Measurements from ENCODE around the gene RFTN1. TPM values are rescaled to one million over a fixed set of nuclear protein-coding genes. Genes with fewer than 3 reads are reported as not detected.

Gene RFTN1
- total and polyA plus RNA-seq, 7 donors, result 10.9 to 26.4 (median 22.2) TPM

DNA sequence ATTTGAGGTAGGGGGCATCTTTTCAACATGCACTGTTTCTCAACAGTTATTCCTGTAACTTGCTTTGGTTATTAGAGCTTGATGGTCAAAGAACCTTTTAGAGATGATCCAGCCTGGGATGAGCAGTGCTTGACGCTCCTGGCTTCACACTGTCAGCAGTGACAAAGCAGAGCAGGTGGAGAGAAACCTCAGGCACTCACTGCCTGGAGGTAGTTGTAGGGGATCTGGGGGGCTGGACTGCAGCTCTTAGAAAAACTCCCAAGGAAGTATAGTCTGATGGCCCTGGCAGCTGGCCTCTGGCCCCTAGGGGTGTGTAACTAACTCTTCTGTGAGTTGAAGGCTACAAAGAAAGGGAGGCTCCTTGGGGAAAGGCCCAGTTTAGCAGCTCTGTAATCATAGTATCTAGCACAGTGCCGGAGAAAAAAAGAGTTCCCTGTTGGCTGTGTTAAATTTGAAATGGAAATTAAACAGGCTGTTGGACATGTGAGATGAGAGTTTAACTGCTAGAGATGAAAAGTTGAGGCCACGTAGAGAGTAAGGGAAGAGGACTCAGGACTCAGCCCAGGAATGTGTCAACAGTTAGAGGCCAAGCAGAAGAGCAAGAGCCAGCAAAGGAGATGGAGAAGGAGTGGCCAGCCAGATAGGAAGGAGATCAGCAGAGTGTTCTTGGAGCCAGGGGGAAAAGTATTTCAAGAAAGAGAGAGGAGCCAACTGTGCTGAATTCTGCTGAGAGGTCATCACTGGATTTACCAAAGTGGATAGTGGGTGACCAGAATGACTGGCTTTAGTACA is 234.3 kb downstream of the RFTN1 start:
- H3K36me3 ChIP-seq, result peaks cover 0 to 13% (median 2%) of the 10 kb centered on the region in 4 donors
- TF ChIP-seq POLR2A (IDR thresholded peaks at IDR 0.05) (no peak), POLR2AphosphoS5 (IDR thresholded peaks at IDR 0.05) (peak in 1 of 4 donors; percentile 21)
- no peaks in the 10 kb centered on the region for H3K9me3 ChIP-seq
- WGBS, 2 donors, result 88 to 95% methylated on average over 3 of the region's 3 CpGs
- peak overlapping the region in 3 of 4 donors; percentile 6 to 60 (median 29) for H3K27ac ChIP-seq
- no peak for DNase-seq
- no peaks in the 10 kb centered on the region for H3K27me3 ChIP-seq
- peaks cover 0 to 13% (median 11%) of the 10 kb centered on the region in 4 donors for H3K4me1 ChIP-seq
- no peak overlapping the region for H3K4me3 ChIP-seq
- intact Hi-C loops (cut with DNase I), result no loop called here

GRCh38 chr3:16277471-16277870 is 236.0 kb downstream of the RFTN1 start:
- peaks cover 0 to 20% (median 0%) of the 10 kb centered on the region in 4 donors for H3K36me3 ChIP-seq
- no peak for DNase-seq
- no peak for TF ChIP-seq POLR2AphosphoS5 (IDR thresholded peaks at IDR 0.05)
- TF ChIP-seq EP300 (IDR thresholded peaks at IDR 0.05), result no peak
- 83 to 89% methylated on average over 3 of the region's 3 CpGs for WGBS, 2 donors
- H3K4me1 ChIP-seq, result peaks cover 0 to 13% (median 11%) of the 10 kb centered on the region in 4 donors
- H3K27me3 ChIP-seq, result no peaks in the 10 kb centered on the region
- intact Hi-C loops (cut with DNase I), result no loop called here
- no peaks in the 10 kb centered on the region for H3K9me3 ChIP-seq
- no peak overlapping the region for H3K4me3 ChIP-seq
- H3K27ac ChIP-seq, result no peak overlapping the region

DNA sequence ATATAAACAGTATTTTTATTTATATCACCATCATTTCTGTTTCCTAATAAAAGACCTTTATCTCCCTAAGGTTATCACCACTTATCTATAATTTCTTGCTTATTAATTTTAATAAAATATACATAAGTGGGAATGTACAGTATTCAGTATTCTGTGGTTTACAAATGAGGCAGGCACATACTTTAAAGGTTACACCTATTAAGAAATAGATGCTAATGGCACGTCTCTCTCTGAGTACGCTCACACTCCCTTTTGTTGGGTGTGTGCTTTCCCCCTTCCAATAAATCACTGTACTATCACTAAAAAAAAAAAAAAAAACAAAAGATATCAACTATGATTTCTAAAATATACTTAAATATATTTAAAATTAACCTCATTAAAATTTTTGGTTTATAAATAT is 239.6 kb downstream of the RFTN1 start:
- H3K36me3 ChIP-seq, result peaks cover 0 to 41% (median 6%) of the 10 kb centered on the region in 4 donors
- no peak overlapping the region for H3K27ac ChIP-seq
- no peak overlapping the region for H3K4me3 ChIP-seq
- TF ChIP-seq POLR2AphosphoS5 (IDR thresholded peaks at IDR 0.05), result no peak
- TF ChIP-seq, protein P1, sequence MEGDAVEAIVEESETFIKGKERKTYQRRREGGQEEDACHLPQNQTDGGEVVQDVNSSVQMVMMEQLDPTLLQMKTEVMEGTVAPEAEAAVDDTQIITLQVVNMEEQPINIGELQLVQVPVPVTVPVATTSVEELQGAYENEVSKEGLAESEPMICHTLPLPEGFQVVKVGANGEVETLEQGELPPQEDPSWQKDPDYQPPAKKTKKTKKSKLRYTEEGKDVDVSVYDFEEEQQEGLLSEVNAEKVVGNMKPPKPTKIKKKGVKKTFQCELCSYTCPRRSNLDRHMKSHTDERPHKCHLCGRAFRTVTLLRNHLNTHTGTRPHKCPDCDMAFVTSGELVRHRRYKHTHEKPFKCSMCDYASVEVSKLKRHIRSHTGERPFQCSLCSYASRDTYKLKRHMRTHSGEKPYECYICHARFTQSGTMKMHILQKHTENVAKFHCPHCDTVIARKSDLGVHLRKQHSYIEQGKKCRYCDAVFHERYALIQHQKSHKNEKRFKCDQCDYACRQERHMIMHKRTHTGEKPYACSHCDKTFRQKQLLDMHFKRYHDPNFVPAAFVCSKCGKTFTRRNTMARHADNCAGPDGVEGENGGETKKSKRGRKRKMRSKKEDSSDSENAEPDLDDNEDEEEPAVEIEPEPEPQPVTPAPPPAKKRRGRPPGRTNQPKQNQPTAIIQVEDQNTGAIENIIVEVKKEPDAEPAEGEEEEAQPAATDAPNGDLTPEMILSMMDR (IDR thresholded peaks at IDR 0.05), result no peak
- TF ChIP-seq POLR2A (IDR thresholded peaks at IDR 0.05), result no peak
- TF ChIP-seq EP300 (IDR thresholded peaks at IDR 0.05), result no peak
- WGBS, 2 donors, result 96 to 97% methylated on average over 2 of the region's 2 CpGs
- H3K4me1 ChIP-seq, result peaks cover 0 to 3% (median under 1%) of the 10 kb centered on the region in 4 donors
- H3K9me3 ChIP-seq, result no peaks in the 10 kb centered on the region
- intact Hi-C loops (cut with DNase I), result no loop called here
- H3K27me3 ChIP-seq, result no peaks in the 10 kb centered on the region
- DNase-seq, result no peak

GRCh38 chr3:16272588-16272987 is 240.9 kb downstream of the RFTN1 start:
- H3K36me3 ChIP-seq, result peaks cover 0 to 39% (median 6%) of the 10 kb centered on the region in 4 donors
- TF ChIP-seq, protein P1 (IDR thresholded peaks at IDR 0.05), result no peak
- TF ChIP-seq EP300 (IDR thresholded peaks at IDR 0.05) (no peak), POLR2AphosphoS5 (IDR thresholded peaks at IDR 0.05) (no peak), POLR2A (IDR thresholded peaks at IDR 0.05) (no peak)
- no peak overlapping the region for H3K27ac ChIP-seq
- intact Hi-C loops (cut with DNase I), result no loop called here
- peaks cover 0 to 9% (median 0%) of the 10 kb centered on the region in 4 donors for H3K4me1 ChIP-seq
- no peak for DNase-seq
- 90 to 91% methylated on average over 1 of the region's 1 CpG for WGBS, 2 donors
- H3K4me3 ChIP-seq, result no peak overlapping the region
- no peaks in the 10 kb centered on the region for H3K27me3 ChIP-seq
- no peaks in the 10 kb centered on the region for H3K9me3 ChIP-seq

DNA sequence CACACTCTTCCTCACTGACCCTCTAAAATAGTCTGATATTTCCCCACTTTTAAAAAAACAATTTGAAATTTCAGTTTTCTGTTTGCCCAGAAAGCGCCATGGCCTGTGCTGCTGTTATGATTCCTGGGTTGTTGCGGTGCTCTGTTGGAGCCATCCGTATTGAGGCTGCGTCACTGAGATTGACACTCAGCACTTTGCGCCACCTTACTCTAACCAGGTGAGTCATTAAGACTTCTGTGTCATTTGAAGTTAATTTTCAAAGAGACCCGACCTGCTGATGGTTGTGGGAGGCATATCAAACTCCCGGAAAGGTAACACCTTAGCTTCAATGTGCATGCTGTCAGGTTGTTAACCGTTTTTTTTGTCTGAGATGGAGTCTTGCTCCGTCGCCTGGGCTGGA is 242.6 kb downstream of the RFTN1 start:
- peaks cover 0 to 27% (median 6%) of the 10 kb centered on the region in 4 donors for H3K4me1 ChIP-seq
- intact Hi-C loops (cut with DNase I), result no loop called here
- H3K9me3 ChIP-seq, result no peaks in the 10 kb centered on the region
- no peak overlapping the region for H3K4me3 ChIP-seq
- H3K27me3 ChIP-seq, result no peaks in the 10 kb centered on the region
- H3K27ac ChIP-seq, result no peak overlapping the region
- WGBS, 2 donors, result 94 to 96% methylated on average over 10 of the region's 10 CpGs
- TF ChIP-seq POLR2AphosphoS5 (IDR thresholded peaks at IDR 0.05) (no peak), EP300 (IDR thresholded peaks at IDR 0.05) (no peak), POLR2A (IDR thresholded peaks at IDR 0.05) (no peak)
- TF ChIP-seq, protein P1 (IDR thresholded peaks at IDR 0.05), result no peak
- no peak for DNase-seq
- H3K36me3 ChIP-seq, result peaks cover 0 to 34% (median 6%) of the 10 kb centered on the region in 4 donors

Measured in sigmoid colon (tissue), 7 donors.